Lung microvascular endothelial cell (primary cell): ENCODE measurements around the gene MAPK12. TPM values are rescaled to one million over a fixed set of nuclear protein-coding genes. Genes with fewer than 3 reads are reported as not detected.
A peak's percentile ranks its signal among the peaks of the same experiment; 100 is the strongest.

Experiments used
- DNase-seq, 2 donors: peaks; one replicate each; pipeline versions ENCODE4 v3.0.0 to v3.0.0-alpha.2; 2010; ENCODE audit warnings: low read depth in 2 of 2
- total RNA-seq: library from RNA; depleted of rRNA; stranded (reverse); fragments of >200 nt; gene quantifications from 2 replicates; pipeline ENCODE4 v1.2.1, GENCODE V29; 2014

The MAPK12 gene
- total RNA-seq, 1 donor from 2014 or later, result 53.6 TPM

GRCh38 chr22:50299785-50300619, 38.5 kb upstream of the MAPK12 start:
- no peak for DNase-seq

GRCh38 chr22:50298937-50299784, 37.7 kb upstream of the MAPK12 start:
- peak; percentile 47 to 61 for DNase-seq

GRCh38 chr22:50298266-50298637, 36.8 kb upstream of the MAPK12 start:
- no peak for DNase-seq

GRCh38 chr22:50297510-50298265, 36.2 kb upstream of the MAPK12 start:
- DNase-seq, result no peak

GRCh38 chr22:50296658-50297490, 35.4 kb upstream of the MAPK12 start:
- no peak for DNase-seq

GRCh38 chr22:50294319-50294656, 32.8 kb upstream of the MAPK12 start:
- DNase-seq, result no peak

- peak; percentile 59 to 78 for DNase-seq
These were observed 32.2 kb upstream of the MAPK12 start for GRCh38 chr22:50293441-50294318.

- DNase-seq, result no peak
These were observed 31.4 kb upstream of the MAPK12 start for GRCh38 chr22:50292643-50293440.

- DNase-seq, result no peak
These were observed 28.6 kb upstream of the MAPK12 start for GRCh38 chr22:50289942-50290630.

- DNase-seq, result no peak
These were observed 27.9 kb upstream of the MAPK12 start for GRCh38 chr22:50289151-50289941.

GRCh38 chr22:50287731-50288130, 26.2 kb upstream of the MAPK12 start:
- no peak for DNase-seq

- DNase-seq, result no peak
These were observed 25.3 kb upstream of the MAPK12 start for GRCh38 chr22:50286701-50287318.

- DNase-seq, result no peak
These were observed 24.8 kb upstream of the MAPK12 start for GRCh38 chr22:50286275-50286674.

- no peak for DNase-seq
These were observed 24.2 kb upstream of the MAPK12 start for GRCh38 chr22:50285568-50286229.

- DNase-seq, result no peak
These were observed 23.0 kb upstream of the MAPK12 start for GRCh38 chr22:50284479-50284878.

- no peak for DNase-seq
These were observed 22.3 kb upstream of the MAPK12 start for GRCh38 chr22:50283821-50284220.
